Upper lobe of right lung (tissue), 1 donor: Measurements from ENCODE around the gene NUDT3. TPM values are rescaled to one million over a fixed set of nuclear protein-coding genes. Genes with fewer than 3 reads are reported as not detected.
"Not testable (repeated sequence)": the region's sequence is repeated elsewhere in the genome, so short reads cannot be mapped to it uniquely, and the experiment has no call there.

ENCODE experiments used
- ATAC-seq: fragments of 200-7000 bp; cut with Tn5 transposase; one replicate; pipeline ENCODE4 v1.9.1; 2020; ENCODE audit warnings: mild to moderate bottlenecking, moderate library complexity
- DNase-seq: peaks from one replicate; pipeline ENCODE4 v3.0.0-alpha.2; 2020
- H3K27ac ChIP-seq: fragments of 200-600 bp; one replicate; pipeline ENCODE4 v1.8.0; 2022
- H3K27me3 ChIP-seq: fragments of 200-600 bp; one replicate; pipeline ENCODE4 v1.8.0; 2022; ENCODE audit warnings: mild to moderate bottlenecking
- H3K36me3 ChIP-seq: fragments of 200-600 bp; one replicate; pipeline ENCODE4 v1.8.0; 2022
- H3K4me1 ChIP-seq: fragments of 200-600 bp; one replicate; pipeline ENCODE4 v1.8.0; 2022
- H3K4me3 ChIP-seq: fragments of 200-600 bp; one replicate; pipeline ENCODE4 v1.8.0; 2022; ENCODE audit warnings: mild to moderate bottlenecking
- H3K9me3 ChIP-seq: fragments of 200-600 bp; one replicate; pipeline ENCODE4 v1.8.0; 2022
- intact Hi-C: fragments of 100-400 bp; cut with DNase I; formaldehyde crosslinking; loops from one replicate; pipeline ENCODE4 v1.11.0; 2022
- total RNA-seq: library from RNA; stranded (reverse); fragmentation: NEBNext Ultra II Directional; extraction: Animal tissue kit (Norgen Biotek cat#: 25700); gene quantifications from one replicate; pipeline ENCODE4 v1.2.1, GENCODE V29; 2021
- TF ChIP-seq, protein P1 (sequence below): fragments of 200-600 bp; IDR thresholded peaks from one replicate; pipeline ENCODE4 v1.8.0; 2022; ENCODE audit warnings: antibody characterized with exemption
- donor health status: DM: no; HTN: yes; CAD: no; lungs with severe emphysema.

The NUDT3 gene
- total RNA-seq, 1 donor from 2014 or later = 29.1 TPM

GRCh38 chr6:34331371-34332050 lies 61.0 kb downstream of the NUDT3 start:
- no peak overlapping the region for H3K4me3 ChIP-seq
- ATAC-seq (no peak), DNase-seq (no peak)
- H3K27me3 ChIP-seq = no peaks in the 10 kb centered on the region
- no peak overlapping the region for H3K27ac ChIP-seq
- intact Hi-C loops = no loop called here
- no peaks in the 10 kb centered on the region for H3K9me3 ChIP-seq
- no peaks in the 10 kb centered on the region for H3K36me3 ChIP-seq
- H3K4me1 ChIP-seq = no peaks in the 10 kb centered on the region
- TF ChIP-seq, protein P1, sequence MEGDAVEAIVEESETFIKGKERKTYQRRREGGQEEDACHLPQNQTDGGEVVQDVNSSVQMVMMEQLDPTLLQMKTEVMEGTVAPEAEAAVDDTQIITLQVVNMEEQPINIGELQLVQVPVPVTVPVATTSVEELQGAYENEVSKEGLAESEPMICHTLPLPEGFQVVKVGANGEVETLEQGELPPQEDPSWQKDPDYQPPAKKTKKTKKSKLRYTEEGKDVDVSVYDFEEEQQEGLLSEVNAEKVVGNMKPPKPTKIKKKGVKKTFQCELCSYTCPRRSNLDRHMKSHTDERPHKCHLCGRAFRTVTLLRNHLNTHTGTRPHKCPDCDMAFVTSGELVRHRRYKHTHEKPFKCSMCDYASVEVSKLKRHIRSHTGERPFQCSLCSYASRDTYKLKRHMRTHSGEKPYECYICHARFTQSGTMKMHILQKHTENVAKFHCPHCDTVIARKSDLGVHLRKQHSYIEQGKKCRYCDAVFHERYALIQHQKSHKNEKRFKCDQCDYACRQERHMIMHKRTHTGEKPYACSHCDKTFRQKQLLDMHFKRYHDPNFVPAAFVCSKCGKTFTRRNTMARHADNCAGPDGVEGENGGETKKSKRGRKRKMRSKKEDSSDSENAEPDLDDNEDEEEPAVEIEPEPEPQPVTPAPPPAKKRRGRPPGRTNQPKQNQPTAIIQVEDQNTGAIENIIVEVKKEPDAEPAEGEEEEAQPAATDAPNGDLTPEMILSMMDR = no peak

DNA sequence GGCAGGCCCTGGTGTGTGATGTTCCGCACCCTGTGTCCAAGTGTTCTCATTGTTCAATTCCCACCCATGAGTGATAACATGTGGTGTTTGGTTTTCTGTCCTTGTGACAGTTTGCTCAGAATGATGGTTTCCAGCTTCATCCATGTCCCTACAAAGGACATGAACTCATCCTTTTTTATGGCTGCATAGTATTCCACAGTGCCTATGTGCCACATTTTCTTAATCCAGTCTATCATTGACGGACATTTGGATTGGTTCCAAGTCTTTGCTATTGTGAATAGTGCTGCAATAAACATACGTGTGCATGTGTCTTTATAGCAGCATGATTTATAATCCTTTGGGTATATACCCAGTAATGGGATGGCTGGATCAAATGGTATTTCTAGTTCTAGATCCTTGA lies 62.7 kb downstream of the NUDT3 start:
- ATAC-seq, H3K27ac ChIP-seq, H3K4me1 ChIP-seq, H3K36me3 ChIP-seq, intact Hi-C loops, H3K27me3 ChIP-seq, H3K9me3 ChIP-seq, DNase-seq, H3K4me3 ChIP-seq: not testable (repeated sequence)

DNA sequence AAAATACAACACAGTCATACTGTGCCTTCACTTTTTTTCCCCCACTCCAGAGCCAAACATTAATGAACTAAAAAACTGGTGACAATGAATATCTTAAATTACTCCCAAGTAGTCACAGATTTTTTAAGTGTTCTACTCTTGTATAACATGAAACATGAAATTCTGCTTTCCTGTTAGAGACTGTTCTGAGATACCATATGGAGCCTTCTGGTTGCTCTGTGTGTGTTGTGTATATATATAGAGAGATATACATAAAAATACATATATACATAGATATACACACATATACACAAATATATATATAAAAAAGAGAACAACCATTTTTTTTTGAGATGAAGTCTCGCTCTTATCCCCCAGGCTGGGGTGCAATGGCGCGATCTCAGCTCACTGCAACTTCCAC lies 63.5 kb downstream of the NUDT3 start:
- DNase-seq = no peak
- TF ChIP-seq, protein P1 = no peak
- Histone ChIP-seq H3K9me3 (no peaks in the 10 kb centered on the region), H3K27ac (no peak overlapping the region), H3K4me3 (no peak overlapping the region), H3K4me1 (no peaks in the 10 kb centered on the region), H3K27me3 (no peaks in the 10 kb centered on the region), H3K36me3 (no peaks in the 10 kb centered on the region)
- intact Hi-C loops = no loop called here
- no peak for ATAC-seq

DNA sequence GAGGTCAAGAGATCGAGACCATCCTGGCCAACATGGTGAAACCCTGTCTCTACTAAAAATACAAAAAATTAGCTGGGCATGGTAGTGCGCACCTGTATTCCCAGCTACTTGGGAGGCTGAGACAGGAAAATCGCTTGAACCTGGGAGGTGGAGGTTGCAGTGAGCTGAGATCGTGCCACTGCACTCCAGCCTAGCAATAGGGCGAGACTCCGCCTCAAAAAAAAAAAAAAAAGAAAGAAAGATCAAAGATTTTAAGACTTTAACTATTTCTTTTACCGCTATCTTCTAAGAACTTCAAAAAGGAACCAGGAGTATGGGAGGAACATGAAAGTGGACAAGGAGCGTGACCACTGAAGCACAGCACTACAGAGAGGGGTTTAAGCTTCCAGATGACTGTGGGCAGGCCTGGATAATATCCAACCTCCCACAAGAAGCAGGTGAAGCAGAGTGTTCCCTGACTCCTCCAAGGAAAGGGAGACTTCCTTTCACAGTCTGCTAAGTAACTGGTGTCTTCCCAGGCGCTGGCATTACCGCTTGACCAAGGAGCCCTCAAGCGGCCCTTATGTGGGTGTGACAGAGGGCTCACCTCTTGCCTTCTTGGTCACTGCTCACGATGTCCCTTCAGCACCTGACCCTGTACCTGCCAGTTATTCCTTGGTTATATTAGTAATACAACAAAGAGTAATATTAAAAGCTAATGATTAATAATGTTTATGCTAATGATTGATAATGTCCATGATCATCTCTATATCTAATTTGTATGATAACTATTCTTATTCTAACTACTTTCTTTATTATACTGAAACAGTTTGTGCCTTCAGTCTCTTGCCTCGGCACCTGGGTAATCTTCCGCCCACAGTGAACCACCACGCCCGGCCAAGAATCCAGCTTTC lies 64.9 kb downstream of the NUDT3 start:
- ATAC-seq, H3K27me3 ChIP-seq, DNase-seq, H3K4me3 ChIP-seq, H3K36me3 ChIP-seq, H3K27ac ChIP-seq, intact Hi-C loops, H3K9me3 ChIP-seq, H3K4me1 ChIP-seq: not testable (repeated sequence)

DNA sequence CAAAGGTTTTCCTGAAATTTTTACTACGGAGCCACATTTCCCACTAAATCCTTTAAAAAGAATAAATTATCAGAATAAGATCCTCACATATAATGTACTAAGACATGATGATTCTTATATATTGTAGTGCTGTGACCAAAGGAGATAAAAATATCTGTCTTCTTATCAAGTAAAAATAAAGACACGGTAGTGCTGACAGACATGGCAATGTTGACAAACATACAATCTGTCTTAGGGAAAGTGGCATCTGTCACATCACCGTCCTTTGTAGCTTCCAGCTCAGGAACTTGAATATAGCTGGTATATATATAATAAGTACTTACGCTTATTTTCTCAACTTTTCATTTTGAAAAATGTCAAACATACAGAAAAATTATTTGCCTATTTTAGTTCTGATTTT lies 66.8 kb downstream of the NUDT3 start:
- DNase-seq (no peak), ATAC-seq (no peak)
- H3K27ac ChIP-seq = no peak overlapping the region
- intact Hi-C loops = no loop called here
- no peaks in the 10 kb centered on the region for H3K27me3 ChIP-seq
- H3K36me3 ChIP-seq = no peaks in the 10 kb centered on the region
- TF ChIP-seq, protein P1 = no peak
- H3K9me3 ChIP-seq = no peaks in the 10 kb centered on the region
- H3K4me1 ChIP-seq = no peaks in the 10 kb centered on the region
- H3K4me3 ChIP-seq = no peak overlapping the region

GRCh38 chr6:34324738-34325444 lies 67.6 kb downstream of the NUDT3 start:
- no peaks in the 10 kb centered on the region for H3K4me1 ChIP-seq
- H3K36me3 ChIP-seq = no peaks in the 10 kb centered on the region
- H3K27me3 ChIP-seq = no peaks in the 10 kb centered on the region
- no peaks in the 10 kb centered on the region for H3K9me3 ChIP-seq
- TF ChIP-seq, protein P1 = no peak
- DNase-seq = no peak
- ATAC-seq = no peak
- no peak overlapping the region for H3K4me3 ChIP-seq
- H3K27ac ChIP-seq = no peak overlapping the region
- intact Hi-C loops = no loop called here

DNA sequence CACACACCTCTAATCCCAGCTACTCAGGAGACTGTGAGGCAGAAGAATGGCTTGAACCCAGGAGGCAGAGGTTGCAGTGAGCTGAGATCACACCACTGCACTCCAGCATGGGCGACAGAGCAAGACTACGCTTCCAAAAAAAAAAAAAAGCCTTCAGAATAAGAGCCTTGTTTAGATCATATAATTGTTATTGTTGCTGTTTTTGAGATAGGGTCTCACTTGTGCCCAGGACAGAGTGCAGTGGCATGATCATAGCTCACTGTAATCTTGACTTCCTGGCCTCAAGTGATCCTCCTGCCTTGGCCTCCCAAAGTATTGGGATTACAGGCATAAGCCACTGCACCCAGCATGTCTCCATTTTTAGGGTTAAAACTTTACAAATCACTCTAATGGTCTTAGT lies 68.2 kb downstream of the NUDT3 start:
- H3K4me3 ChIP-seq, H3K27me3 ChIP-seq, H3K4me1 ChIP-seq, H3K9me3 ChIP-seq, H3K36me3 ChIP-seq, DNase-seq, intact Hi-C loops, H3K27ac ChIP-seq, ATAC-seq: not testable (repeated sequence)
